ENCODE measurements around the gene PDE2A. TPM values are rescaled to one million over a fixed set of nuclear protein-coding genes. Genes with fewer than 3 reads are reported as not detected.

Gene PDE2A
- total RNA-seq, 1 experiment from 2014 or later: 1.2 TPM

DNA sequence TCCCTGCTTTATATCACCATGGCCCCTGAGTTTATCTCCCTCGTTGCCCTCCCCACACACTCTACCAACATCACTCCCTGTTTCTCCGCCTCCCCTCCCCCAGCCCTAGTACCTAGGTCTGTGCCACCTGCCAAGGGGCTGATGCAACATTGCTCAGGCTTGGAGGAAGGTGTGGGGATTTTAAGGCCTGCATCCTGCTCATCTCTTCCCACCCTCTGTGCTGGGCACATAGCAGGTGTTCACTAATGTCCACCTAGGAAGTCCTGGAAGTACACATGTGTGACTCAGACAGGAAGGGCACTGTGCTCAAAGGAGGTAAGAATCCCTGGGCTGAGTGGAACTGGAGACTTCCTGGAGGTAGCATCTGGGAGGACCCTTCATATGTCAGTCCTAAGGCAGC is 37.0 kb downstream of the PDE2A start:
- DNase-seq (ENCODE audit: low read depth): no peak

DNA sequence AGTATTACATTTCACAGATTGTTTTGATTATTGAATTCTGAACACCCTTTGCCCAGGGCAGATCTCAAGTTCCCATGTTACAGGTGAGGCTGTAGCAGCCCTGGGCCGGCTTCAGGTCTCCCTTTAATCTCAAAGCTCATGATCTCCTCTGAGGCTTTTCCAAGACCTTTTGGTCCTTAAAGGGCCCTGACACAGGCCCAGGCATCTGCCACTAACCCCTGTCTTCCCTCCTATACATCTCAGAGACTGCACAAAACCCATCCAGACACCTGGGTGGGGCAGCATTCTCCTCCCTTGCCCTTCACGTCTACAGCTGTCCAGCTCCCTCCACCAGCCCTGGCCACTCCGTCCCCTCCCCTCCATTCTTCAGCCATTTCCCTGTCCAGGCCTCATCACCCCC is 37.8 kb downstream of the PDE2A start:
- DNase-seq (ENCODE audit: low read depth): no peak

DNA sequence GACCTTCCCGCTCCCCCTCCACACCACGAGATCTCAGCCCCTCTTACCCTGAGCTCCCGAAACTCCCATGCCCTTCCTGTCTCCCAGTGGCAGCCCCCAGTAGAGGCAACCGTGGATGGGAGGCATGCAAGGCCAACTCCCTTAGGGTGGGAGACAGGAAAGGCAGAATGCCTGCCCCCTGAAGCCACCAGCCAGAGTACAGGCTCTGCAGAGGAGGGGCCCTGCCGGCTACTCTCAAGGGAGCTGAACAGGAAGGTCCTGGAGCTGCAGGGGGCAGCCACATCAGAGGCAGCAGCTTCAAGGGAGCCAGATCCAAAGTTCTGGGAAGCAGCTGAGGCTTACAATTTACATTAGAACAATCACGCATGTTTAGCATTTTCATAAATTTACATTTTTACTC is 38.3 kb downstream of the PDE2A start:
- DNase-seq (ENCODE audit: low read depth): no peak

DNA sequence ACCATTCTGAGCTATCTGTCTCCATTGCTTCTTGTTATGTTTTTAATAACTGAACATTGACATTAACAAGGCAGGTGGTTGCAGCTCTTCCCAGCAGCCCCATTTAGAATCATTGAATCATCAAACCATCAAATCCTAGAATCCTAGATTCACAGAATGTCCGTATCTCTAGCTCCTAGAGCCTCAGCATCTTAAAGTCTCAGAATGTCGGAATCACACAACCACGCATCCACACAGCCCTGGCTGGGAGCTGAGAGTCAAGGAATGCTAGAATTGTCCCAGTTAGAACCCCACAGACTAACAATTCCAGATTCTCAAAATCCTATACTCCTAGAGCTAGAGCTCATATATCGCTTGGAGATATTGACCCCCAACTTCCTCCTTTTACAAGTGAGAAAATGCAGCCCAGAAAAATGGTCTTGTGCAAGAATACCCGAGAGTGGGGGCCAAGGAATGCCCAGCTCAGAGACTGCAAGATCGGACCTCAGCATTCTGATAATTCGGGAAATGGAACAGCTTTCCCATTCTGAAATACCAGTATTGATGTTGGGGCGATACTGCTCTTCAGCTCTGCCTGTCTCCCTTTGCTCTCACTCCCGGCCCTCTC is 38.8 kb downstream of the PDE2A start:
- no peak for DNase-seq (ENCODE audit: low read depth)

DNA sequence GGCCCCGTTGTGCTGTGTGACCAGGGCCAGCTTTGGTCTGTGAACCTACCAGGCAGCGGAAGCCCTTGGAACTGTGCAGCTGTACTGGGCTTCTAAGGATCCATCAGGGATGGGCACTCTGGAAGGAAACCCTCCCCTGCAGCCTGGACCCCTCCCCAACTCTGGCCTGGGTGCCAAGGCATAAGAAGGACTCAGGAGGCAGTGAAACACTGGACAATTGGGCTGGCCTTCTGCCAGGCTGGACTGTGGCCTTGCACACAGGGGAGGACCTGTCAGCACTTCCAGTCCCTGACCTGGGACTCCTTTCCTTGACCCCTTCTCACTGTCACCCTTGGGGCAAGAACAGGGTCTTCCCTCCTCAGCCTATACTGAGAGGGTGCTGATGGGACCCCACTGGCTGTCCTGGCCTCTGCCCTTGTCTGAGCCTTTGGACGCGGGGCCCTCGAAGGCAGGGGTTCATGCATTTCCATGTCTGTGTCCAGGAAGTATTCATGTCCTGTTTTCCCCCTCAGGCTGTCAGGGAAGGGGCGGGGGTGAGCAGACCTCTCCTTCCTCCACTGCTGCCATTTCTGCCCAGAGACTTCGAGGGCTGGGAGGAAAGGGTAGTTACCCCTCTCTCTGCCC is 39.6 kb downstream of the PDE2A start:
- DNase-seq (ENCODE audit: low read depth): no peak

DNA sequence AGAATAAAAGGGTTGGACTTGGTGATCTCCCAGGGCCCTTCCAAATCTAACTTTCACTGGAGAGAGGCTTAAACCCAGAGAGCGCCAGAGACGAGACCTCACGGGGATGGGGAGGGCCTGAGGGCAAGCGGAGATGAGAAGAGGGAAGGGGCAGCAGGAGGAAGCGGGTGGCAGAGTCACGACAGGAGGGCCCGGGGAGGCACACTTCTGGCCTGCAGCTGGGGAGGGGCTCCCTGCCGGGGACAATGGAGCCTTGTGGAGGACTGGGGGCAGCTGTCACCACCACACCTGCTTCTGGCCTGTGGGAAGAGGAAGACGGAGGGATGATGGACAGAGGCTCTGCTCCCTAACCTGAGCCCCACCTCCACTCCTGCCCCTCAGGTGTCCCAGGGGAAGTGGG is 40.2 kb downstream of the PDE2A start:
- DNase-seq (ENCODE audit: low read depth): no peak

DNA sequence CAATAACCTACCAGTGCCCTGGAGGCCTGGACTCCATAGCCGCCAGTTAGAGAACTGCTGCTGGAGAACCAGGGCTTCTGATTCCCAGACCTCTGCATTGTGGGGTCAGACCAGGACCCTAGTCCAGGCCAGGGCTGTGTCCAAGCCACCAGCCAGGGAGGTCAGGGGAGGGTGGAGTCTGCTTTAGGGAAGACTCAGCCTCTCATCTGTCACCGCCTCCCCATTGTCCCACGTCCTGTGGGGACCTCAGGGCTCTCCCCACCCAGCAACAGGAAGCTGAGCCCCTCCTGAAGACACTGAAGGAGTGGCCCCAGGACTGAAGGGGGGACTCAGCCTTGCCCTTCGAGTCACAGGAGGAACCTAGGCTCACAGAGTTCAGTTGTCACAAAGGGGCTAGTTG is 41.2 kb downstream of the PDE2A start:
- no peak for DNase-seq (ENCODE audit: low read depth)

DNA sequence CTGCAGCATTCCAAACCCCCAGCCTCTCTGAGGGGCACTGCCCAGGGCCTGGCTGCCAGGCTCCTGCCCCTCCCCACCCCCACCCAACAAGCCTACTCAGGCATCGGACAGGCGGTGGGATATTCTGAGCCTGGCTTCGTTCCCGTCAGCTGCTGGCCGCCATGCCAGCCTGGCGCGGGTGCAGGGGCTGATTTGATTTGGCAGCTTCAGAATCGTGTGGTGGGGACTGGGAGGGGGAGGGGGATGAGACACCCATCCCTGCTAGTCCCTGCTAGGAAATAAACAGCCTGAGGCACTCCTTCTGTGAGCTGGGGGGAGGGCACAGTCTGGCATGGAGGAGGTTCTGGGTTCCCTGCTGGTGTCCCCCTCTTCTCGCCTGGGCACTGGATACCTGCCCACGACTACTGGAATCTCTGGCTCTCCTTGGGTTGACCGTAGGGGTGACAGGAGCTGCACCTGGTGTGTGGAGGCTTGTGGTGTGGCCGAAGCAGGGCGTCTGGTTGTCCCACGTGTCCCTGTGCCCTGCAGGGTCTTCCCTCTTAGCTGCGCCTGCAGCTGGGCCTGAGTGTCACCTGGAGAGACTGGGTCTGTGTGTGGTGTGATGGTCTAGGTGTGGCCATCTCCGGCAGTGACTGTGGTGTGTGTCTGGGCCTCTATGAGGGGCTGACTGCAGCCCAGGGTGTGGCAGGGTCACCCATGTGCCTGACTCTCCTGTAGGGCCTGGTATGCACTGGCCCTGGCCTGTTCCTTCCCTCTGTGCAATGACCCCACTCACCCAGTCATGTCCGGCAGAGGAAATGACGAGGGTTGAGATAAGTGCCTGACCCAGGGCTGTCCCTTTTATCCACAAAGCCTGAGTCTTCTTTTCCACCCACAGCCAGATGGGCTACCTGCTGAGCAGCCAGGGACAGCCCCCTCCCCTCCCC is 42.2 kb downstream of the PDE2A start:
- DNase-seq (ENCODE audit: low read depth): peak; percentile 43

DNA sequence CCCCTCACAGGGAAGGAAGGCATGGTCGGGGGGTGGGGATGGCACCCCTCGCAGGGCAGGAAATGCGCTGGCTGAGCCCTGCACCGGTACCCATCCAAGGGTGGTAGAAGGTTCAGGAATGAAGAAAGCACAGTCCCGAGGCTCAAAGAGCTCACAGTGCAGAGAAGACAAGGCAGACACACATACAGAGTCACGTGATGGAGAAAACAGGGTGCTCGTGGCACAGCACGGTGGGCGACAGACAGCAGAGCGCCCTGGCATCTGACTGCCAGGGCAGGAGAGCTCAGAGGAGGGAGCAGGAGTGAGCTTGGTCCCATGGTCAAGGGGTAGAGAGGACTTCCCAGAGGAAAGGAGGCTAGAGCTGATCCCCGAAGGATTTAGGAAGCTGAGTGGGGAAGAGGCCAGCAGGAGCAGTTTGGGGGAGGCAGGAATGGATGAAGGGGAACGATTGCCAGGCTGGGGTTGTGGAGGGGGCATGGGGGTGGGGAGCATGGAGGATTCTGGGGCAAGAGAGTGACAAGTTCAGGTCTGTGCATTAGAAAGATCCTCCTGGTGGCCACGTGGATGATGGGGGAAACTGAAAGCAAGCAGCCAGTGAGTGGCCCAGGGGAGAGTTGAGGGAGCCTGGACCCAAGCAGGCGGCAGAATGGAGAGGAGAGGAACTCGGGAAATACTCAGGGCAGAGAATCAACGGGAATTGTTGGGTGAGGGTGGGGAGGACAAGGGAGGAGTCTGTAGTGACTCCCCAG is 43.9 kb downstream of the PDE2A start:
- DNase-seq (ENCODE audit: low read depth): no peak

DNA sequence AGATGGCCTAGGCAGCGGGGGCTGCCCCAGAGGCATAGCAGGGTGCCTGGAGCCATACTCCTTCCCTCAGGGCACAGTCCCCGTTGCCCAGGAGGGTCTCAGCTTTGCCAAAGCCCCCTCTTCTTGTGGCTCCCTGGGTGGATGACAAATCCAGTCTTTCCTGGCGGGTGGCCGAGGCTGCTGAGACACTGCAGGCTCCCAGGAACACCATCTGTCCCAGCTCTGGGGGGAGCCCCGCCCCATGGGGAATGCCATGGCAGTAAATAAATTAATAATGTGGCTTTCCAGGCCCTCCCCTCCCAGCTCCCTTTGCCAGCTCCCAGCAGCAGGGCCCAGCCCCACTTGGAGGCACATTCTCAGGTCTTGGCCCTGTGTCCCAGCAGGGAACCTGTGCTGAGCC is 45.0 kb downstream of the PDE2A start:
- no peak for DNase-seq (ENCODE audit: low read depth)

DNA sequence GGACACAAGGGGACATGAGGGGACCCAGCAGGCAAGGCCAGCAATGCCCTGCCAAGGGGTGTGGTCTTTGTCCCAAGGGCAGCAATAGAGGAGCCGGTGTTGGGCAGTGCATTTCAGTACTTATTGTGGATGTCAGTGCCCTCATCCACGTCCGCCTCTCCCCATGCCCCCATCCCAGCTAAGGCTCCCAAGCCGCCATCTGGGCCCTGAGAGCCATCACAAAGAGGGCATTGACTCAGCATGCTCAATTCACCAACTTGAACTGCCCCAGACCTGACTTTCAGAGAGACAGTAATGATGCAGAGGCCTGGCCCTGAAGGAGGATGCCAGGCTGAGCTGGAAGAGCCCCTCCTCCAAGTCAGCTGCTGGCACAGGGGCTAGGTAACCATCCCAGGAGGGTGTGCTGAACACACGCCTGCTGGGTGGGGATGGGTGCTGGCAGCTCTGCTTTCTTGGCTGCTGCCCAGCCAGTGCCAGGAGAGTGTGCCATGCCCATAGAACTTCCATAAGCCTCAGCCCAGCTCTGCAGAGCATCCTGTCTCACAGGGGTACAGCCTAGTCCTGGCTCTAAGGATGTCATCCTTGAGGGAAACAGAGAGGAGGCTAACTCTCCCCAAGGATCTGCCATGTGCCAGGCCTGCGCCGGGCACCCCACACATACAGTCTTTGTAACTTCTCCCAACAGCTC is 46.5 kb downstream of the PDE2A start:
- DNase-seq (ENCODE audit: low read depth): no peak

DNA sequence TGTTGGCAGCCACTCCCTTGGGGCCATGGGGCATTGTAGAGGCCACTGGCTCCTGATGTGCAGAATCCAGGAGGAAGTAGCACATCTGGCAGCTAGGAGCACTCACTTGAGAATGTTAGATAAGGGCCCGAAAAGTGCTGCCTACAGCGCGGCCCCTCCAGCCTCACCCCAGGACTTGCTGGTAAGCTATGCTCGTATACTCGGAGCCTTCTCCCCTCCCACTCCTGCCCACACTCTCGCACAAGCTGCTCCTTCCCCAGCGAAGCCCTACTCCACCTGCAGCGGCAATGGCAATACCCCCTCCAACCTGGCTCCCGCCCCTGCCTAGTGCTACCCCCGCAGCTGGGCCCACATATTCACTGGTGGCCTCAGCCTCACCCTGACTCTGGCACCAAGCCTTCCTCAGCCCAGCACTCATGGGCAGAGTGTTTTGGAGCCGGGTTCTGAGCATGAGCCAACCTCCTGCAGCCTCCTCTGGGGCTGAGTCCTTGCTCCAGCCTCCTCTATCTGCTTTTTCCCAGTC is 47.7 kb downstream of the PDE2A start:
- no peak for DNase-seq (ENCODE audit: low read depth)

DNA sequence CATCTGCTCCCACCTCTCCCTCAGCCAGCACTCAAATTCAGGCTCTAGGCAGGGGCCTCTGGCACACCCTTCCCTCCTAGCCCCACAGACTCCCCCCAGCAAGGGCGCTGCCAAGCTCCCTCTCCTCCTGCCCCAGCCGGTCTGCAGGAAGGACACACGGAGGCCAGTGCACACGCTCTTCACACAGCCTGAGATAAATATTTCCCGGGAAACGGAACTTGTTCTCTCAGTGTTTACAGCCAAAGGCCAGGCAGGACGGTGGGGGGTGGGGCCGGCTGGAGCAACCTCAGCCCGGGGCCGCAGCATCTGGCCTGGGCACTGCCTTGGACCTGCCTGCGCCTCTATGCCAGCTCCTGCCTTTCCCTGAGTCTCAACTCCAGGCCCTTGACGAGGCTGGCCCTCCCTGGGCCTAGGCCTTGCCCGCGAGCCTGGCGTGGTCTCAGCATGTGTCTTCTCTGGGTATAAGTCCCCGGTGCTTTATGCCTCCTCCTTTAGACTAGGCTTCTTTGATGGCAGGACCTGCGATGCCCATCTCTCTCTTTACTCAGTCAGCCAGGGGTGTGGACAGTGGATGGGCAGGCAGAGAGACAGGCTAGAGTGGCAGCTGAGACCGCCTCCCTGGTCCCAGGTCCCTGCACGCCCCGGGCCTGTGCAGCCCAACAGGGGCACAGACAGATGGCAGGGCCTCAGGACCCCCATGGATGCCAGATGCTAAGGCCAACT is 48.4 kb downstream of the PDE2A start:
- DNase-seq (ENCODE audit: low read depth): no peak

DNA sequence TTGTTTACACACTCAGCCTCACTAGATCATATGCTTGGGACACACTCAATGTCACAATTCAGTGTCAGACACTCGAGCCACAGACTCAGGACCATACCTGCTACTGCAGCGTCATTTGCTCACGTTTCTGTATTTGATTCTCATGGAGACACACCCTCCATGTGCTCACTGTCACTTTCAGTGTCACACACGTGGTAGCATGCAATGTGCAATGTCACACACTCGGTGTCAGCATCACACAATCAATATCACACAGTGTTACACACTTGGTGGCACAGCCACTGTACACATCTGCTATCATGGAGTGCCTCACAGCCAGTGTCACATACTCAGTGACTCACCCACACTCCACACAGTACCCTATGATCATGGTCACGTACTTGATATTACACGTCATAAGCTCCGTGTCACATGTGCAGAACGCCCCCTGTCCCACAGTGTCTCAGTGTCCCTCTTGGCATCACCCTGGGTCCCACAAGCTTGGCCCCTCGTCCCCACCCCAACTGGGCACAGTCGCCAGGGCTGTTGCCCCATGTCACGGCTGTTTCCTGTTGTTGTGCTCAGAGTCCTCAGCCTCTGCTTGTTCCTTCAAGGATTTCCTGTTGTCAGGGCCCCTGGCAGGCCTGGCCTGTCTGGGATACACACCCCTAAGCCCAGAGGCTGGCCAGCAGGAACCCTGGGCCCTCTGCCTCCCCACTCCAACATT is 49.6 kb downstream of the PDE2A start:
- no peak for DNase-seq (ENCODE audit: low read depth)

DNA sequence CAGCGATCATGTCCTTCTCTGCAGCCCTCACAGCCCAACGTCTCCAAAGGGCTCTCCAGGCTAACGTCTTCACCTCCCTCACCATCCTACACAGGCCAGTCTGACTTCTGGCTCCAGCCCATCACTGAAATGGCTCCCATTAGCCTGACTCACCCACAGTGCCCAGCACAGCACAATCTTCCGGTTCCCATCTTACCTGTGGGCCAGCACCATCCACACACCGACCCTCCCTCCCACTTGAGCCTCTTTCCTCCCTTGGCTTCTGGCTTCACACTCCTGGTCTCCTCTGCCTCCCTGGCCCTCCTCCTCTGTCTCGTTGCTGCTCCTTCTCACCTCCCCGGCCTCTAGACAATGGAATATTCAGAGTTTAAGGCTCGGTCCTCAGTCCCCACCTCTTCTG is 51.2 kb downstream of the PDE2A start:
- DNase-seq (ENCODE audit: low read depth): no peak

DNA sequence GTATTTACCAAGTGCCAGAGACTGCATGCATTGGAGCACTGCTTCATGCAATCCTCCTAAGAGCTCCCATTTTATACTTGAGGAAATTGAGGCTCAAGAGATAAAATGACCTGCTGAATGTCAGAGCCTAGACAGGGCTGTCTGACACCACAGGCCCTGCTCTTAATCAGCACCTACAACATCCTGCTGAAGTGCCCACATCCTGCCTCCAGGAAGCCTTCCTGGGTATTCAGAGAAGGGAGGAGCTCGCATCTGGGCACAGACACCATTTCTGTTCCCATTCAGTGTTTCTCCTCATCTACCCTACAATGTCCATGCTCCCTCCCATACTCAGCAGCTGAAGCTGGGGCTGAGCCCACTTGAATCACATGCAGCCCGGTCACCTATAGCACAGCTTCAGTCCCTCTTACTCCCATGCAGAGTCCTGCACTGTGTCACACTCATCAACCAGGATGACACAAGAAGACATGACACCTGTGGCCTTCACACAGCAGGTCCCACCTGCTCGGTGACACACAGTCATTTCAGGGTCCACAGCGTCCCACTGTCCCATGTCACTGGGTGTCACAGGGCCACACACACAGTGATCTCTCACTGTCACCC is 53.1 kb downstream of the PDE2A start:
- no peak for DNase-seq (ENCODE audit: low read depth)

DNA sequence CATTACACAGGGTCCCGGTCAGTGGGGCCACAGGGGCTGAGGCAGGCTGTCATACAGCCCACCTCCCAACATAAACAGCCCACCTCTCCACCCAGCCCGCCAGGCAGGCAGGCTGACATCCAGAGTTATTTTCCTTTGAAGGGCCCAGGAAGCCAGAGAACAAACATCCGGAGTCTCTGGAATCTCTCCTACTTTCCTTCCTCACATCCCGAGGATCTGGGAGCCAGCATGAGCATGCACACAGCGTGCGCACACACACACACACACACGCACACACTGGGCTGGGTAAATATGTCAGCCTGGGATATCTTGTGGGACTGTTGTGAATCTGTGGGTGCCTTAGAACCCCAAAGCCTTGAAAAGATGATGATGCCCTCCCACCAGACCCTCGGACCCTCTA is 55.4 kb downstream of the PDE2A start:
- DNase-seq (ENCODE audit: low read depth): no peak

DNA sequence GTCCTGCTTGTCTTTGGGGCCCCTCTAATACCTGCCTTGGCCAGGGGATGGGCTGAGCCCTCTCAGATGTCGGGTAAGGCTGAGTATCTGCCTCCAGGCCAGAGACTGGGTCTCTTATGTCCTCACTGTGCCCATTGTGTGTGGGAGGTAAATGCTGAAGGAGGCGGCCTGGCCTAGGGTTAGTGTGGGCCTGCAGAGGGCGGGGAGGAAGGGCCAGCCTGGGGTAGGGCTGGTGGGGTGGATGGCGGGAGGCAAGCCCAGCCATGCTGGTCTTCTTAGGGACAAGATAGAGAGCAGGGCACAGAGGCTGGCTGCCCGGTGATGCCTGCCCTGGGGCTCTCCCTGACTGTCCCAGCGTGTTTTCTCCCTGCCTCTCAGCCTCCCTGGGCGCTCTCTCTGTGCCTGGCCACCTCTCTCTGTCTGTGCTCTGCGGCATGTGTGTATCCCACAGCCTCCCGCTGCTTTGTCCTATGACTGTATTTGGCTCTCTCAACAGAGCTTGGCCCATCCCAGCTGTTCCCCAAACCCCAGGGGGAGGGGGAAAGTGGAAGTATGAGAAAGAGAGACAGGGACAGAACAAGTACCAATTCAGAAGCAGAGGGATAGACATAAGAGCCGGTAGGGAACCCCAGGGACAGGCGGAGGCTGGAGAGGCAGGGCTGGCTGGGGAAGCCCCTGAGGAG is 57.0 kb downstream of the PDE2A start:
- DNase-seq (ENCODE audit: low read depth): peak; percentile 16

DNA sequence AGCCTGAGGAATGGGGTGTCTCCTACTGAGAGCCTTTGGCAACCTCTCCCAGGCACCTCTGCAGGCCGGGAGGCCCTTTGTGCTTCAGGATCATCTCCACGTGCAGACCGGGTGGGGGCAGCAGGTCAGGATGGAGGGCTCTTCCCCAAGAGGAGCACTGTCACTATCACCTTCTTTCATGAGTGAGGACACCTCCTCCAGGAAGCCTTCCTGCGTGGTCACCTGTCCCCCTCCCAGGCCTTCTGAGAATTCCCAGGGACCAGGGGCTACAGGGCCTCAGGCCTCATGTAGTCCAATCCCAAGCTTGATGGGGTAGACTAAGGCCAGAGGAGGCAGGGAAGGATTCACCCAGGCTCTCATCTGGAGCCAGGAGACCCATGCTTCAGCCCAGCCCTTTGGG is 57.6 kb downstream of the PDE2A start:
- no peak for DNase-seq (ENCODE audit: low read depth)

All from M059J (cell line).